Measurements from ENCODE around the gene SPECC1L. TPM values are rescaled to one million over a fixed set of nuclear protein-coding genes. Genes with fewer than 3 reads are reported as not detected.
A peak's percentile ranks its signal among the peaks of the same experiment; 100 is the strongest.

SPECC1L gene
- total and polyA plus RNA-seq, 7 experiments from 2014 or later, result 14.6 to 69.0 (median 39.9) TPM

DNA sequence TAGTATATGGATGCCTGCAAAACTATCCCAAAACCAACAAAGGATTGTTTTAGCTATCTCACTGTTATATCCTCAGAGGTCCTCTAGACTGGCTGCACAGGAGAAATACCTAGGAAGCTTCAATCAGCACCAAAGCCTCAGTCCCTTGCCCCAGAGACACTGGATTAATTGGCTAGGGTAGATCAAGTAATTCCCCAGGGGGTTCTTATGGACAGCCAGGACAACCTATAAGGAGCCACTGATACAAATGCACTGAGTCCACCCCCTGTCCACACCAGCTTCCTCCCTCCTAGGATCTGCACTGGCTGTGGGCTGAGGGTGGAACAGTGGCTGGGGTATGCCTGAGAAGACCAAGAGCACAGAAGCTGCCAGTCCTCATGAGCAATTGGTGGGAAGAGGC lies 173.0 kb downstream of the SPECC1L start:
- no peaks in the 10 kb centered on the region for H3K27me3 ChIP-seq (ENCODE audit: control insufficient read depth in 2 of 2, insufficient read depth in 2 of 2, low read length in 2 of 2)
- intact Hi-C loops (cut with micrococcal nuclease), result no loop called here
- CTCF ChIA-PET, result no interaction called here
- no peak overlapping the region for H3K4me3 ChIP-seq (ENCODE audit: low read length)
- H3K36me3 ChIP-seq (ENCODE audit: control insufficient read depth in 2 of 3, insufficient read depth in 3 of 3, low read length in 3 of 3), result peaks cover 8 to 67% (median 11%) of the 10 kb centered on the region in 3 experiments
- no peak for DNase-seq
- H3K4me1 ChIP-seq (ENCODE audit: control insufficient read depth in 2 of 2, insufficient read depth in 2 of 2, low read length in 2 of 2), result peaks cover 0 to 3% of the 10 kb centered on the region in 2 donors
- Mint-ChIP-seq H3K9me3 (no peaks in the 10 kb centered on the region), H3K36me3 (peaks cover 0 to 29% (median 10%) of the 10 kb centered on the region in 5 donors), H3K4me3 (peak overlapping the region in 1 of 10 donors; percentile 53), H3K27me3 (no peaks in the 10 kb centered on the region), H3K4me1 (peaks cover 21 to 60% (median 39%) of the 10 kb centered on the region in 7 donors), H3K27ac (peak overlapping the region in 6 of 9 donors; percentile 14 to 76 (median 50))
- H3K9me3 ChIP-seq (ENCODE audit: control insufficient read depth in 2 of 3, low read length in 3 of 3), result no peaks in the 10 kb centered on the region
- H3K27ac ChIP-seq (ENCODE audit: low read depth, low read length), result no peak overlapping the region
- POLR2A ChIA-PET, result no interaction called here
- ATAC-seq, result no peak

DNA sequence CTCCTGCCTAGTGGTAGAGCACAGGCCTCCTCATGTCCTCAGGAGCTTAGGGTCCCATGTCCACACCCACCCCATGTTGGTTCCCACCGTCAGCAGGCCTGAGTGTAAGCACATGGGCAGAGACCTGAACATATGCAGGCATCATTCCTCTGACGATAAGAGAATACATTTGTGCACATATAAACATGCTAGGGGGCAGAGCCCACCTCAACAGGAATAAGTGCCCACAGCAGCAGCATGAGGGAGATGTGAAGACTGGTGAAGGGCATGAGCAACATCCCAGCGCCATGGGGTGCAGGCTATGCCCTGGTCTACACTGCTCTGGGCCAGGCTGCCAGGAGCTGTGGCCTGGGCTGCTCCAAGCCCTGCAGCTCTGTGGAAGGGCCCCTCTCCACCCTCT lies 173.6 kb downstream of the SPECC1L start:
- H3K9me3 Mint-ChIP-seq, result no peaks in the 10 kb centered on the region
- Histone ChIP-seq H3K27me3 (ENCODE audit: control insufficient read depth in 2 of 2, insufficient read depth in 2 of 2, low read length in 2 of 2) (no peaks in the 10 kb centered on the region), H3K4me1 (ENCODE audit: control insufficient read depth in 2 of 2, insufficient read depth in 2 of 2, low read length in 2 of 2) (peaks cover 0 to 3% of the 10 kb centered on the region in 2 donors), H3K36me3 (ENCODE audit: control insufficient read depth in 2 of 3, insufficient read depth in 3 of 3, low read length in 3 of 3) (peaks cover 8 to 65% (median 11%) of the 10 kb centered on the region in 3 experiments), H3K9me3 (ENCODE audit: control insufficient read depth in 2 of 3, low read length in 3 of 3) (no peaks in the 10 kb centered on the region), H3K4me3 (ENCODE audit: low read length) (no peak overlapping the region), H3K27ac (ENCODE audit: low read depth, low read length) (no peak overlapping the region)
- peak overlapping the region in 2 of 9 donors; percentile 38 to 49 for H3K27ac Mint-ChIP-seq
- H3K4me1 Mint-ChIP-seq, result peaks cover 22 to 58% (median 38%) of the 10 kb centered on the region in 7 donors
- intact Hi-C loops (cut with micrococcal nuclease), result no loop called here
- H3K4me3 Mint-ChIP-seq, result no peak overlapping the region
- POLR2A ChIA-PET, result no interaction called here
- H3K27me3 Mint-ChIP-seq, result no peaks in the 10 kb centered on the region
- no peak for DNase-seq
- CTCF ChIA-PET, result no interaction called here
- H3K36me3 Mint-ChIP-seq, result peaks cover 0 to 29% (median 10%) of the 10 kb centered on the region in 5 donors
- no peak for ATAC-seq

DNA sequence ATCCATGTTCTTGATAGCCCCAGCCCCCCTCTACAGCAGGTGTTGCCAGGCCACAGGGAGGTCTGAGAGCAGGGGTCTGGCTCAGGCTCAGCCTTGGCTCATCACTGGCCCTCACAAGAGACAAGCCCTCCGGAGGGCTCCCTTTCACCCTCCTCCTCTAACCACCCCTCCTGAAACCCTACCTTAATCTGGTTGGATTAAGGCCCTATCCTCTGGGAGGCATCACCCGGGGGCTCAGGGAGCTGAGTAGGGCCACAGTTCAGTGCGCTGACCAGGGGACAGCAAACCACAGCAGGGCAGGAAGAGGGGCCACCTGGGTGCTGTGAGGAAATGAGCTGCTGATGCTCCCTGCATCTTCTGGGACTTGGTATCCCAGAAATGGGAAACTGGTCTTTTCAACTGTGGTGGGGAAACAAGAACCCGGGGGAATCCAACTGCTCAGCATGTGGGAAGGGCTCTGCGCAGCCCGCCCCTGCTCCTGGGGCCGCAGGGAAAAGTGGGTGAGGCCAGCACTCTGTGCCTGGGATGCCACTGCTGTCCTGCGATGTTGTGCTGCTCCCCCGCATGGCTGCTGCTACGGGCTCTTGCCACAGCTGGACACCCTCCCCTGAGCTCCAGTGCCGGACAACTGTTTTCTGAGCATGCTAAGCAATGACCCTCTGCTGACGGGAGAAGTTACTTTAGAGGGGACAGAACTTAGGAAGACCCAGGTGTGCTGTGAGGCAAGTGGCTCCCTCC lies 174.3 kb downstream of the SPECC1L start:
- Histone ChIP-seq H3K4me3 (ENCODE audit: low read length) (no peak overlapping the region), H3K27ac (ENCODE audit: low read depth, low read length) (no peak overlapping the region), H3K9me3 (ENCODE audit: control insufficient read depth in 2 of 3, low read length in 3 of 3) (no peaks in the 10 kb centered on the region), H3K36me3 (ENCODE audit: control insufficient read depth in 2 of 3, insufficient read depth in 3 of 3, low read length in 3 of 3) (peaks cover 8 to 58% (median 11%) of the 10 kb centered on the region in 3 experiments), H3K4me1 (ENCODE audit: control insufficient read depth in 2 of 2, insufficient read depth in 2 of 2, low read length in 2 of 2) (peaks cover 0 to 3% of the 10 kb centered on the region in 2 donors), H3K27me3 (ENCODE audit: control insufficient read depth in 2 of 2, insufficient read depth in 2 of 2, low read length in 2 of 2) (no peaks in the 10 kb centered on the region)
- H3K4me3 Mint-ChIP-seq, result no peak overlapping the region
- H3K27ac Mint-ChIP-seq, result peak overlapping the region in 3 of 9 donors; percentile 15 to 52 (median 49)
- intact Hi-C loops (cut with micrococcal nuclease), result no loop called here
- peaks cover 0 to 1% (median 0%) of the 10 kb centered on the region in 11 donors for H3K9me3 Mint-ChIP-seq
- peaks cover 25 to 52% (median 35%) of the 10 kb centered on the region in 7 donors for H3K4me1 Mint-ChIP-seq
- peaks cover 0 to 29% (median 10%) of the 10 kb centered on the region in 5 donors for H3K36me3 Mint-ChIP-seq
- H3K27me3 Mint-ChIP-seq, result no peaks in the 10 kb centered on the region
- POLR2A ChIA-PET, result no interaction called here
- CTCF ChIA-PET, result no interaction called here
- DNase-seq, result no peak
- ATAC-seq, result no peak

DNA sequence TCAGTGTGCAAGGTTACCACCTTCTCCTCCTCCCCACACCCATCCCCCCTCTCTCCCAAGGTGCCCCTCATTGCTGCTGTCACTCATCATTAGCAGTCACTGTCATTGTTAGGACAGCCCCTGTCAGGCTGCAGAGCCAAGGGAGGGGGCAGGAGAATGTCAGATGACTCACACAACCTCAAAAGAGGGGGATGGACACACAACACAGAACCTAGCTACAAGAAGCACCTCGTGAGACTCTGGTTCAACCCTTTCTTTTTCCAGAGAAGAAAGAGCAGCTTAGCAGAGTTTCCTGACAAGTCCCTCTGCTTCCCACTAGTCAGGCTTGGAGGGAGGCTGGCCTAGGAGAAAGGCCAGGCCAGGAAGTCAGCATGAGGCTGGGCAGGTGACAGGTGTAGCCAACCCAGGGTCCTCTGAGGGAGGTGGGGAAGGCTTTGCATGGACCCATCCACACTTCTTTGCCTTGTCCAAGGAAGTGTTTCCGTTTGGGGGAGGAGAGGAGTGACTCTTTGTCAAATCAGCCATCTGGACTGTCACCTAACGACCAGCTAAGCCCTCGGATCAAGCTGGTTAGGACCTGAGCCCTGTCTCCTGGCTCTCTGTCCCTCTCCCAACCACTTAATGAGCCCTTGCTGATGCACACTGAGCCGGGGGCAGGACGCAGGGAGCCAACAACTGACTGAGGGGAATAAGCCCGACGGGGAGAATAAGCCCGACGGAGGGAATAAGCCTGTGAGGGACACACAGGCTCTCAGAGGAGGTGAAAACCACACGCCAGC lies 175.0 kb downstream of the SPECC1L start:
- ChIA-PET POLR2A (no interaction called here), CTCF (no interaction called here)
- Mint-ChIP-seq H3K4me1 (peaks cover 22 to 45% (median 32%) of the 10 kb centered on the region in 7 donors), H3K4me3 (no peak overlapping the region), H3K9me3 (peaks cover 0 to 6% (median 0%) of the 10 kb centered on the region in 11 donors), H3K27me3 (no peaks in the 10 kb centered on the region), H3K27ac (peak overlapping the region in 3 of 9 donors; percentile 15 to 51 (median 43)), H3K36me3 (peaks cover 0 to 34% (median 7%) of the 10 kb centered on the region in 5 donors)
- no peak overlapping the region for H3K27ac ChIP-seq (ENCODE audit: low read depth, low read length)
- peaks cover 0 to 3% of the 10 kb centered on the region in 2 donors for H3K4me1 ChIP-seq (ENCODE audit: control insufficient read depth in 2 of 2, insufficient read depth in 2 of 2, low read length in 2 of 2)
- intact Hi-C loops (cut with micrococcal nuclease), result no loop called here
- H3K4me3 ChIP-seq (ENCODE audit: low read length), result no peak overlapping the region
- ATAC-seq, result peak; percentile 33
- no peak for DNase-seq
- no peaks in the 10 kb centered on the region for H3K9me3 ChIP-seq (ENCODE audit: control insufficient read depth in 2 of 3, low read length in 3 of 3)
- H3K36me3 ChIP-seq (ENCODE audit: control insufficient read depth in 2 of 3, insufficient read depth in 3 of 3, low read length in 3 of 3), result peaks cover 8 to 51% (median 8%) of the 10 kb centered on the region in 3 experiments
- no peaks in the 10 kb centered on the region for H3K27me3 ChIP-seq (ENCODE audit: control insufficient read depth in 2 of 2, insufficient read depth in 2 of 2, low read length in 2 of 2)

DNA sequence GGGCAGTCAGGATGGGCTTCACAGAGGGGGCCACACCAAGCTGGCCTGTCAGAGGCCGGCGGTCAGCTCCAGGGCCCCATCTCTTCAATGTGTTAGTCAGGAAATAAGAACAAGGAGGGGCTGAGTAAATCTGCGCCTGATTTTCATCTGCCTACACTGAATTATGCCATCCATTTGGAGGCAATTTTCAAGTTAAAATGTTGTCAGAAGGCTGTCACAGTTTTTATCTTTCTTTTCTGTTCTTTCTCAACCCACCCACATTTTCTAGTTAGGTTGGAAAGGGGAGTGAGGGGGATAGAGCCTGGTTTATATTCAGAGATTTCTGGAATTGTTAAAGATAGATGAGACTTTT lies 175.6 kb downstream of the SPECC1L start:
- H3K4me1 ChIP-seq (ENCODE audit: control insufficient read depth in 2 of 2, insufficient read depth in 2 of 2, low read length in 2 of 2), result peaks cover 0 to 3% of the 10 kb centered on the region in 2 donors
- H3K4me1 Mint-ChIP-seq, result peaks cover 17 to 39% (median 26%) of the 10 kb centered on the region in 7 donors
- peaks cover 0 to 6% (median 0%) of the 10 kb centered on the region in 11 donors for H3K9me3 Mint-ChIP-seq
- ChIA-PET CTCF (no interaction called here), POLR2A (no interaction called here)
- peak overlapping the region in 4 of 9 donors; percentile 41 to 85 (median 58) for H3K27ac Mint-ChIP-seq
- intact Hi-C loops (cut with micrococcal nuclease), result no loop called here
- no peak overlapping the region for H3K4me3 Mint-ChIP-seq
- H3K36me3 ChIP-seq (ENCODE audit: control insufficient read depth in 2 of 3, insufficient read depth in 3 of 3, low read length in 3 of 3), result peaks cover 2 to 45% (median 8%) of the 10 kb centered on the region in 3 experiments
- H3K27me3 Mint-ChIP-seq, result no peaks in the 10 kb centered on the region
- DNase-seq (no peak), ATAC-seq (no peak)
- H3K27ac ChIP-seq (ENCODE audit: low read depth, low read length), result no peak overlapping the region
- H3K9me3 ChIP-seq (ENCODE audit: control insufficient read depth in 2 of 3, low read length in 3 of 3), result no peaks in the 10 kb centered on the region
- H3K27me3 ChIP-seq (ENCODE audit: control insufficient read depth in 2 of 2, insufficient read depth in 2 of 2, low read length in 2 of 2), result no peaks in the 10 kb centered on the region
- H3K36me3 Mint-ChIP-seq, result peaks cover 0 to 29% (median 1%) of the 10 kb centered on the region in 5 donors
- no peak overlapping the region for H3K4me3 ChIP-seq (ENCODE audit: low read length)

DNA sequence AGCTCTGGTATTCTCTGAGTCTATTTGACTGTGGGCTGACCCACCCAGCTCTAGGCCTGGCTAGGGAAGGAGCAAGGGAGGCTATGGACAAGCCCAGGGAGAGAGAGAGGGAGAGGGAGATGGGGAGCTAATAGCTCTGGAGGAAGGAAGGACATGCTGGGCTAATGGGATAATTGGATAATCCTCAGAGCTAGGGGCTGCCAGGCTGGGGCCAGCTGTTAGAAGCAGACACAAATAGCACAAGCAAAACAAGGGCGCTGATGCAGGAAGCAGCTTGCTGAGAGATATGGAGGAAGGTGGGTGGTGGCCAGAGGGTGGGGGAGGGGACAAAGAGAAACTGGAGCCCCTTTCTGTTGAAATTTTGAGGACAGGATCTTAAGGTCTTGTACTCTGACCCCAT lies 180.0 kb downstream of the SPECC1L start:
- CTCF ChIA-PET, result no interaction called here
- DNase-seq, result no peak
- intact Hi-C loops (cut with micrococcal nuclease), result no loop called here
- POLR2A ChIA-PET, result no interaction called here
- Mint-ChIP-seq H3K4me3 (no peak overlapping the region), H3K27ac (peak overlapping the region in 1 of 9 donors; percentile 43), H3K27me3 (peaks cover 0 to 3% (median 0%) of the 10 kb centered on the region in 5 donors), H3K9me3 (peaks cover 0 to 6% (median 0%) of the 10 kb centered on the region in 11 donors), H3K4me1 (peaks cover 5 to 17% (median 12%) of the 10 kb centered on the region in 7 donors), H3K36me3 (peaks cover 0 to 10% (median 0%) of the 10 kb centered on the region in 5 donors)
- no peak for ATAC-seq
- Histone ChIP-seq H3K4me3 (ENCODE audit: low read length) (no peak overlapping the region), H3K27me3 (ENCODE audit: control insufficient read depth in 2 of 2, insufficient read depth in 2 of 2, low read length in 2 of 2) (no peaks in the 10 kb centered on the region), H3K36me3 (ENCODE audit: control insufficient read depth in 2 of 3, insufficient read depth in 3 of 3, low read length in 3 of 3) (peaks cover 0 to 2% (median 0%) of the 10 kb centered on the region in 3 experiments), H3K4me1 (ENCODE audit: control insufficient read depth in 2 of 2, insufficient read depth in 2 of 2, low read length in 2 of 2) (no peaks in the 10 kb centered on the region), H3K27ac (ENCODE audit: low read depth, low read length) (no peak overlapping the region), H3K9me3 (ENCODE audit: control insufficient read depth in 2 of 3, low read length in 3 of 3) (no peaks in the 10 kb centered on the region)

All from naive thymus-derived CD4-positive, alpha-beta T cell (primary cell).